Activated CD4-positive, CD25-positive, alpha-beta regulatory T cell treated with anti-CD3 and anti-CD28 coated beads, Interleukin-2, amount 50 U/mL, for 16 hours (primary cell): ENCODE data around the gene SAP30.

Experiments used
- DNase-seq: peaks from one replicate; pipeline ENCODE4 v3.0.0-alpha.2; 2020; ENCODE audit warnings: low read depth, low spot score

Gene SAP30

DNA sequence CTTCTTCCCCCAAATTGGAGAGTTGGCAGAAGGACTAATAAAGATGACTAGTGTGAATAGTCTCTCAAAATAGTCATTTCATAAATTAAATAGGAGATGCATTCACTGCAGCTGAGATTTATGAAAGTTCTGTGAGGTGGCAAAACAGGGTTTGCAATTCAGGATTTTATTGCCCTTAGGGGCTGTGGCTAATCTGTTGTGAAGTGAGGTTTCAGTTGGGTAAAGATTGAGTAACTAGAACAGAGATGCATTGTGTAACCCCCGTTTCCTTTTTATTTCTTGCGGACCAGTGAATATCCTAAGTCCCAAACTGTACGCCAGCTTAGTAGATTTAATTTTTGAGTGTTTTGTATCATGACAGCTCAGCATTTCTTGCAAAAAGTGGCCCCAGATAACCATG is 44.3 kb downstream of the SAP30 start:
- DNase-seq, result no peak

DNA sequence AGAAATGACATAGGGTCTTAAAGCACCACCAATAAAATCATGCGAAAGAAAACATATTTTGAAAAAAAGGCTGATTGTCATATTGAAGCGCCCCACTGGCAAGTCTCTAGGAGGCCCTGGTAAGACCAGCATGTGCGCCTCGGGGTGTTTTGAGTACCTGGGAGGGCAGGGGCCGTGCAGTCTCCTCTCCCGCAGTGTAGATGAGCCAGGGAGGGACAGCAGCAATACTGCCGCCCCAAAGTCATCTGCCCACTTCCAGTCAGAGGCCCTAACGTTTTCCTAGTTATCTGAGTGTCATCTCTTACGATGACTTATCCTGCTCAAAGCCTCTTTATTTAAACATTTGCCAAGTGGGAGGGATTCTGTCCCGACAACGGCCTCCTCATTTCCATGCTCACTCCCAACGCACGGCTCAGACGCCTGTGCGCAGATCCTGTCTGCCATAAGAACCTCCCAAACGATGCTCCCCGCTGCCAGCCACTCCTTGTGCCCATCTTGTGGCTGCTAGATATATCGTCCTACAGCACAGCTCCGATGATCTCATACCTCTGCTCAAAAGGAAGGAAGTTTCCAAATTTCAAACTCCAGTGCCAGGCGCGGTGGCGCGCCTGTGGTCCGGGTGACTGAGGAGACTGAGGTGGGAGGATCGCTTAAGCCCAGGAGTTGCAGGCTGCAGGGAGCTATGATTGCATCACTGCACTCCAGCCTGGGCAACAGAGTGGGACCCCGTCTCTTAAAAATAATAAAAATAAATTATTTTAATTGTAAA is 45.3 kb downstream of the SAP30 start:
- DNase-seq, result no peak

DNA sequence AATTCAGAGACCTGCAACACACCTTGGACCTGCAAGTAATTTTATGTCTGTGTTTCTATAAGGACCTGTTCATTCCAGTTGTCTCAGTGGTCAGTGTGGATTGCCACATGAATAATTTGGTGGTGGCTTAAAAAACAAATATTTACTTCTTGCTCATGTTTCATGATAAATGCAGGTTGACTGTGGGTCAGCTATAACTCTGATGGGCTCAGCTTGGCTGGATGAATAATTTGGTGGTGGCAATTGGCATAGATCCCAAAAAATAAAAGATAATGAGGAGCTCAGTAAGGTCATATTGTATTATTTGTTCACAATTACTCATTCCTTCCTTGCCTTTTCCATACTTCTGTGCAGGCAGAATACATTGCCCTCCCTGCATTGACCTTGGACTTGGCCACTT is 47.1 kb downstream of the SAP30 start:
- DNase-seq, result no peak

DNA sequence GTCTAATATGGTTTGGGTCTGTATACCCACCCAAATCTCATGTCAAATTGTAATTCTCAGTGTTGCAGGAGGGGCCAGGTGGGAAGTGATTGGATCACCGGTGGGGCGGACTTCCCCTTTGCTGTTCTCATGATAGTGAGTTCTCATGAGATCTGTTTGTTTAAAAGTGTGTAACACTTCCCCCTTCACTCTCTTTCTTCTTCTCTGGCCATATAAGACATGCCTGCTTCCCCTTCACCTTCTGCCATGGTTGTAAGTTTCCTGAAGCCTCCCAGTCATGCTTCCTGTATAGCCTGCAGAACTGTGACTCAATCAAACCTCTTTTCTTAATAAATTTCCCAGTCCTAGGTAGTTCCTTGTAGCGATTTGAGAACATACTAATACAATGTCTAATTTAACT is 47.9 kb downstream of the SAP30 start:
- no peak for DNase-seq

DNA sequence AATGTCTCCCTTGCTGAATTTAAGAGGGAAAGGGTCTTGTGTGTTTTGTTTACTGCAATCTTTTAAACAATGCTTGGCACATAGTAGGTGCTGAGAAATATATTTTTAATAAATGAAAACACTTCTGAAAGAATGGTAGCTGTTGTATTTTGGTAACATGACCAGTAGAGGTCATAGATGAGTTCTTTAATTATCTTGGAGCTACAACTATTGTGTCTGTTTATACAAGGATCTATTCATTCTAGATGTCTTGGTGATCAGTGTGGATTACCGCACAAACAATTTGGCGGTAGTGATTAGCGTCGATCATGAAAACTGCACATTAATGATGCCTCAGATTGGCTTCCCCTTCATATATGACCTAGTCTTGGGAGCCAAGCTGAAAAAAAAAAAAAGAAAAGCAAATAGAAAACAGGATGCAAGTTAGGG is 49.6 kb downstream of the SAP30 start:
- no peak for DNase-seq

DNA sequence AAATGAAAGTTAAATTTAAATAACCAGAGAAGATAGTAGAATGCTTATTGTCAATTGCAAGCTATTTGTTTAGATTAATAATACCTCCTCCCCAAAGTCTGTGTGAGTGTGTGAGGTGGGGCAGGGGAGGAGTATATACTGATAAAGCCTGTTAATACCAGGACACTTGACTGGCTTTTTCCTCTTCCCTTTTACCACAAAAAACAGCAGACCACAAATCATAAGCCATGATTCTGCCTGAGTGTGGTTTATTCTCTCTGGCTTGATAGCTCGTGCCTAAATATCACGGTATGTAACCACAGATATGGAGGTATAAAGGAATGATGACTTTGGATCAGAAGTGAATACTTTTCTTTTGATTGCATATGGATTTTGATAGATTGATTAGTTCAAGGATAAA is 50.0 kb downstream of the SAP30 start:
- no peak for DNase-seq

DNA sequence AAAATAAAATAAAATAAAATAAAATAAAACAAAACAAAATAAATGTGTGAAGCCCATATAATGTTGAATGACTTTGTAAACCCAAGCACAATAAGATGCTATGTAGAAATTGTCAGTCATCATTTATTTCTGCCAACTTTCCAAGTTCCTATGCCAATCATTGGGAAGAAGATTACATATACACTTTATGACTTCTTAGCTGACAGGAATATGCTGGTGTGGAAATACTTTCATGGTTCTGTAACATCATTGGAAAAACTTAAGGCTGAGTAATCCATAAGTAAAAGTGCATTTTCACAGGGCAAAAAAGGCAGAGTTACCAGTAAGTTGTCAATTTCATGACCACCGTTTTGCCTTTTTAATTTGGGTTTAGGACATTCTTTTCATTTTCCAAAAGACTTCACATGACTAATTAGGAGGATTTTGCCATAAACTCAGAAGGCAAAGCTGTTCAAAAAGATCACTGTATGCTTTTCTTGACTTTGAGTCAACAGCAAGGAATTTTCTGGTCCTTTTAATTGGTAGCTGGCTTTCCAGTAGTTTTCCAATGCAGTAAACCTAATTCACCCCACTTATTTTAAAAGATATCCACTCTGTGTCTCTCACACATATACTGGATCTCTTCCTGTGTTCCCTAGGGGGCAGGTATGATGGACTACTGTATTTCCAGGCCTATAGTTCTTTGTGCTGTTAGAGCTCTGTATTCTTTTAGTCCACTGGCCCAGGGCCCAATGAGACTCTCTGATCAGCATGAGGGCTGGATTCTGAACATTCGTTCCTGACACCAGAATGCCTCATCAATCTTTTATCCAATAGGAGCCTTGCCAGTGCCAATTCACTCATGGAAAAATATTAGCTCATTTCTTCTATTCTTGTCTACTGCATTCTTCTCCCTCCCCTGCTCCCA is 54.4 kb downstream of the SAP30 start:
- no peak for DNase-seq

DNA sequence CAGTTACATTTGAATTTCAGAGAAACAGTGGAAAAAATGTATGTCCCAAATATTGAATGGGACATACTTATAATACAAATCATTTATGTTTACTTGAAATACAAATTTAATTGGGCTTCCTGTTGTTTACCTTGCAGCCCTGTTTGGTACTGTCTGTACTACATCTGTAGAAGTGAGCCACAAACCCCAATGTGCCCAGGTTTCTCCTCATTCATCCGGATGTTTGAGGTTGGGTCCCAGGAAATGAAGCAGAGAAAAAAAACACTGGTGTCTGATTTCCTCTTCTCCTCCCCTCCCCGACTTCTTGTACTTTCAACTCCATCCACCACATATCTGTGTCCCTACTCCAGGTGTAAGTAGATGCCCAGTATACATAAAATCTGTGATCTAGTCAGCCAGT is 55.3 kb downstream of the SAP30 start:
- DNase-seq, result no peak
